Esophagus muscularis mucosa (tissue), 4 donors: ENCODE data around the gene DCDC2C.

Experiments
- EP300 ChIP-seq: sonication (generic); formaldehyde crosslinking; IDR thresholded peaks from one replicate; pipeline ENCODE4 v1.6.1; 2017; ENCODE audit warnings: antibody characterized with exemption
- POLR2A ChIP-seq: fragments of 450-650 bp; IDR thresholded peaks from one replicate; pipeline ENCODE4 v1.6.1; 2017; ENCODE audit warnings: antibody characterized with exemption, moderate library complexity, mild to moderate bottlenecking, low read depth
- TF ChIP-seq, protein P1 (sequence below), 3 experiments: fragments of 200-600 bp in 2 of 3; fragments of 450-650 bp in 1 of 3; sonication (generic) in 2 of 3; IDR thresholded peaks; one replicate each; pipeline ENCODE4 v1.5.1; 2017 to 2019; ENCODE audit warnings: antibody characterized with exemption in 3 of 3, mild to moderate bottlenecking in 2 of 3, moderate library complexity in 1 of 3

DNA sequence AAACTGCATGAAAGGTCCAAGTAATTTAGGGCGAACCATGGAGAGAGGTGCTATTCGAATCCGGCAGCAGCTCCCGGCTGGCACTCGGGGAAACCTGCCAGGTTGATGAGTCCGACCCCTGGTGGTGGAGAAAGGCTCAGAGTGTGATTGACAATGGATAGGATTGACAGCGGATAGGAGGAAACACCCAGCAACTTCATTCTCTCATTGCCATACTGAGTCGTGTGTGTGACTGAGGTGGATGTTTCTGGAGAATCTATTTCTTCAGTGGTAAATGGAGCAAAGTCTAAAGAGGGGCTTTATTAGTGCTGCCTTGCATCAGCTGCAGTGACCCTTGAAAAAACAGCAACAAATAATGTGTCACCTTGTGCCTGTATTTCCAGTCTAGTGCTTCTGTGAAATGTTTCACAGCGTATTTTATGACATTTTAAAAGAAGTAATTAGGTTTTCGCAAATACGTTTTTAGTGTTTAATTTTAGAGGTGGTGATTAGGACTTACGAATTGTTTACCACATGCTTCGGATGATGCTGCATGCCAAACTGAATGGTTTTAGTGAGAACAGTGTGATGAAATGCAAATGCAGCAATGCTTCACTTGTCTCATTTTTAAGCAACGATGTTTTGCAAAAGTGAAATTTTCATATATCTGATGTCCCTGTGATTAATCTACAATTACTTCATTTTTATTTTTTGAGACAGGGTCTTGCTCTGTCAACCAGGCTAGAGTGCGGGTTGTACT is 102.0 kb downstream of the DCDC2C start:
- TF ChIP-seq EP300 (no peak), POLR2A (no peak)
- TF ChIP-seq, protein P1, sequence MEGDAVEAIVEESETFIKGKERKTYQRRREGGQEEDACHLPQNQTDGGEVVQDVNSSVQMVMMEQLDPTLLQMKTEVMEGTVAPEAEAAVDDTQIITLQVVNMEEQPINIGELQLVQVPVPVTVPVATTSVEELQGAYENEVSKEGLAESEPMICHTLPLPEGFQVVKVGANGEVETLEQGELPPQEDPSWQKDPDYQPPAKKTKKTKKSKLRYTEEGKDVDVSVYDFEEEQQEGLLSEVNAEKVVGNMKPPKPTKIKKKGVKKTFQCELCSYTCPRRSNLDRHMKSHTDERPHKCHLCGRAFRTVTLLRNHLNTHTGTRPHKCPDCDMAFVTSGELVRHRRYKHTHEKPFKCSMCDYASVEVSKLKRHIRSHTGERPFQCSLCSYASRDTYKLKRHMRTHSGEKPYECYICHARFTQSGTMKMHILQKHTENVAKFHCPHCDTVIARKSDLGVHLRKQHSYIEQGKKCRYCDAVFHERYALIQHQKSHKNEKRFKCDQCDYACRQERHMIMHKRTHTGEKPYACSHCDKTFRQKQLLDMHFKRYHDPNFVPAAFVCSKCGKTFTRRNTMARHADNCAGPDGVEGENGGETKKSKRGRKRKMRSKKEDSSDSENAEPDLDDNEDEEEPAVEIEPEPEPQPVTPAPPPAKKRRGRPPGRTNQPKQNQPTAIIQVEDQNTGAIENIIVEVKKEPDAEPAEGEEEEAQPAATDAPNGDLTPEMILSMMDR (IDR thresholded peaks at IDR 0.05): no peak
